Stimulated activated CD4-positive, alpha-beta T cell treated with anti-CD3 and anti-CD28 coated beads, Interleukin-4, amount 100 ng/mL, for 4 hours (primary cell): ENCODE data around the gene TMPRSS7.

Experiments used
- DNase-seq, 2 experiments: peaks; one replicate each; pipeline ENCODE4 v3.0.0-alpha.2; 2020

The TMPRSS7 gene

GRCh38 chr3:112109322-112109721 lies 74.8 kb downstream of the TMPRSS7 start:
- DNase-seq = no peak

GRCh38 chr3:112111785-112112402 lies 77.4 kb downstream of the TMPRSS7 start:
- peak; percentile 25 to 62 for DNase-seq

DNA sequence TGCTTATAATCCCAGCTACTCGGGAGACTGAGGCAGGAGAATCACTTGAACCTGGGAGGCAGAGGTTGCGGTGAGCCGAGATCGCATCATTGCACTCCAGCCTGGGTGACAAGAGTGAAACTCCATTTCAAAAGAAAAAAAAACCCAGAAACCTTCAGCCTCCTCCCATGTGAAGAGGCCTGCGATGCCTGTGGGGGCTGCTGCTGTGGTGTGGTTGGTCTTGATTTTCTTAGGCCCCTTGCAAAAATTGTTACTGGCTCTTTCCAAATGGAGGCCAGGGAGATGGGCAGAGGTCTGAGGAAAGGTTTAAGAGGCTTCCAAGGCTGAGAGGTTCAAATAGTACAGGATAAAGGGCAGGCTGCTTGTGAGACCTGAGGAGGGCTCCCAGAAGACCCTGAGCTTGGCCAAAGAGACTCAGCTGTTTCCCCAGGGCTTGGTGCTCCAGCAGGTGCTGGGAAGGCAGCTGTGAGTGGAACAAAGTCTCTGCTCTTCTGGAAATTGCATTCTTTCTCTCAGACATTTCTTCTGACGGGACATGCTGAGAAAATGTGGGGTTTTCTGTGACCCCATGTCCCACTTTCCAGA lies 80.1 kb downstream of the TMPRSS7 start:
- DNase-seq = no peak

DNA sequence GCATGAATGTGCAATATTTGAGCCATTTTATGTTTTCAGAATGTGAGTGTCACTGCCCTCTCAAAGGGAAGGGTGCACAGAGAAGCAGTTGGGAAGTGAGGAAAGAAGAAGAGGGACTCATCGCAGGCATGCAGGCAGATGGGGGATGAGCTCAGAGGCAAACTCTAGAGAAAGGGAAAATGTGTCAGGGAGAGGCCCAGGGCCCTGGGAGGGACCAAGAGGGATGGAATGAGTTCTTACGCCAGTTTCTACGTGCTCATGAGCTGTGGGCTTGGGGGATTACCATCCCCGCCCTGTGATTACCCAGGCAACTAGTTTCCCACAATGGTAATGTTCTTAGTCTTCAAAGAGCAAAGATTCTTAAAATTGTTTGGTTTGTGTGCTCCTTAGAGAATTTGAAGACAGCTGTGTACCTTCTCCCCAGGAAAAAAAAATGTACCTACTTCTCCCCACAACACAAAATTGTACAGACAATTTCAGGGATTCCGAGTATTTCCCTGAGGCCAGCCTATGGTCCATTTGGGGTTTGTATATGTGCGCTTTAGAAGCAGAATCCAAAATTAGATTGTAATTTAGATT lies 80.7 kb downstream of the TMPRSS7 start:
- no peak for DNase-seq

DNA sequence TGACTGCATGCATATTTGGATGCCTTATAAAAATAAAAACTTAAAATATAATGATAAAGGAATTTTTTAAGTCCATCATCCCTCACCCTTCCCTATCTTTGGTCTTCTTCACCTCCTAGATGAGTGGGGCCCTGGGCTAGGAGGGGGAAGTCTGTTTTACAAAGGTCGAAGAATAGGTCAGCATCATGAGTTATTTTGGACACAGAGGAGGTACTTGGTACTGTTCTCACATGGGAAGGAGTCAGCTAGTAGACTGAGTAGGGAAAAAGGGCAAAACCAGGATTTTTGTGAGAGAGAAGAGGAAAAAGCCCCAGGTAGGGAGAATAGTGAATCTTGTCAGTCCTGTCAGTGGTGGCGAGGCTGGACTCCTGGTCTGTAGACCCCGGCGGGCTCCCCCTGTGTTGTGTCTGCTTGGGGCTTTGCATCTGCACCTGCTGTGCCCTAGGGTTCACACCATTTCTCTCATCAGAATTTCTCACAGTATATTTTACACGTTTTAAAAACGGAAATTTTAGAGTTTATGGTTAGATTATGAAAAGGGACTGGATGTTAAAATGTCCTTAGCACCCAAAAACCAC lies 81.4 kb downstream of the TMPRSS7 start:
- DNase-seq = no peak

DNA sequence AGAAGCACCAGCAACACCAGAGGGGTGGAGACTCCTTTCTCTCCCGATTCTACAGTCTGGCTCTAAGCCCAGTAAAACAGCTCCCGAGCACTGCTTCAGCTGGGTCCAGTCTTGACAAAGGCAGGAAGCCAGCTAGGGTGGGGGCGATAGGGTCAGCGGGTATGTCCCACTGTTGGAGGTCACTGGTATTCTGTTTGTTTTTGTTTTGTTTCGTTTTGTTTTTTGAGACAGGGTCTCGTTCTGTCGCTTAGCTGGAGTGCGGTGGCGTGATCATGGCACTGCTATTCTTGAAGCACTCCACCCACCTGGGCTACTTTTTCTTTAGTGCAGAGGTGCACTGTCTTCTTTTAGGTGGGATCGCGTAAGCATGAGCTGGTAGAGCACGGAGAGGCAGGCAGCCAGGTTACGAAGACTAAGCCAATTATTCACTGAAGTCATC lies 82.2 kb downstream of the TMPRSS7 start:
- DNase-seq = no peak

DNA sequence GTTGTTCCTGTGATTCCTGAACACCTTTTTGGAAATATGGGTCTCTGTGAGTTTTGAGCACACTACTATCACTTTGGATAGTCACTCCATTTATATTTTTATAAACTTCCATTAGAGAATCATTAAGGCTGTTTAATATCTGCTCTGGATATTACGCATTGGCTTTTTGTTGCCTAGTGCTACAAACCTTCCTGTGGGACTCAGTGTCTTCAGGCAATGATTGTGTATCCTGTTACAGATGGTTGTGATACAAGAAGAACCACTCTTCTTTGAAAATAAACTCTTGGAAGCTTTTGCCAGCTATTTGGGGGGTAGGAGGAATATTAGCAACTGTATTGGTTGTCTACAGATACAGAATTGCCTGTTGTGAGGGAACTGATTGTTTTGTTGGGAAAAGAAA lies 82.9 kb downstream of the TMPRSS7 start:
- no peak for DNase-seq

GRCh38 chr3:112117841-112118571 lies 83.5 kb downstream of the TMPRSS7 start:
- no peak for DNase-seq

GRCh38 chr3:112119962-112120836 lies 85.7 kb downstream of the TMPRSS7 start:
- no peak for DNase-seq

- DNase-seq = no peak
Observed at GRCh38 chr3:112121577-112122547, 87.3 kb downstream of the TMPRSS7 start.

- no peak for DNase-seq
Observed at GRCh38 chr3:112122870-112123269, 88.3 kb downstream of the TMPRSS7 start.

- DNase-seq = no peak
Observed at GRCh38 chr3:112123548-112123947, 89.0 kb downstream of the TMPRSS7 start.

GRCh38 chr3:112124907-112125607 lies 90.5 kb downstream of the TMPRSS7 start:
- DNase-seq = no peak

GRCh38 chr3:112126511-112126911 lies 92.0 kb downstream of the TMPRSS7 start:
- DNase-seq = no peak

DNA sequence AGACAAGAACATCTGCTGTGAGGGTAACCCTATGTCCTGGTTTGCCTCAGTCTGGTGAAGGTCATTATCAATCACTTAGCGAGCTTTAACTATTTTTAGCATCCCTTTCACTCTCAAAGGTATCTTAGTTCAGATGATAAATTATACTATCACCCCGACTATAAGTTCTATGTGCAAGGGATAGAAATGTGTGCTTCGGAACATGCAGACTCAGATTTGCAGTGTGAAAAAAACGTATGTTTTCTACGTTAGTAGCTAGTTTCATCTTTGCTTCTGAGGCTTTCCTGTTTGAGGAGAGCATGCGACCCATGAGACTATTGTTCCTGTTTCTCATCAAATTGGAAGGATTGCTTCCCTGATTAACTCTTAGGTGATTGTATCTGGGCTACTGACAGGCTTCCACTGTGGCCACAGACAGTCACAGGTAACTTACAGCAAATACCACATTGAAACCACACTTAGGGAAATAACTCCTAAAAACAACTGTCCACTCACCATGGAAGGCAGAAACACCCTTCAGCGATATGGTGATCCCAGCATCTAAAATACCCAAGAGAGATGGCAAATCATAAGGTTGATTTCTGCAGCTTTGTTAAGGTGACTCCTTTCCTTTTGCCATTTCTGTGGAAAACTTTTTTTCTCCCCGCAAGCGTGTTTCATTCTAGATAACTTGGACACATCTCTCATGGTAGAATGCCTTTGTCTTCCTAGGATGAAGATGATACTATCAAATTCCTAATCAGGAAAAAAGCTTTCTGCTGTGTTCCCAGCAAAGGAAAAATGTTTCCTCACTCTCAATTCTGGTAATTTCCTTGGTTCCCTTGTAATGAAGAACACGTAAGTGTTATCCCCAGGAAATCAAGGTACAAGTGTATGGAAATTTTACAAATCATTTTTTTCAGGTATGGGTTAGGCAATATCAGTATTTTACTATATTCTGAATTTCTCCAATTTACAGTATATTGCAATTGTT lies 93.3 kb downstream of the TMPRSS7 start:
- DNase-seq = no peak

DNA sequence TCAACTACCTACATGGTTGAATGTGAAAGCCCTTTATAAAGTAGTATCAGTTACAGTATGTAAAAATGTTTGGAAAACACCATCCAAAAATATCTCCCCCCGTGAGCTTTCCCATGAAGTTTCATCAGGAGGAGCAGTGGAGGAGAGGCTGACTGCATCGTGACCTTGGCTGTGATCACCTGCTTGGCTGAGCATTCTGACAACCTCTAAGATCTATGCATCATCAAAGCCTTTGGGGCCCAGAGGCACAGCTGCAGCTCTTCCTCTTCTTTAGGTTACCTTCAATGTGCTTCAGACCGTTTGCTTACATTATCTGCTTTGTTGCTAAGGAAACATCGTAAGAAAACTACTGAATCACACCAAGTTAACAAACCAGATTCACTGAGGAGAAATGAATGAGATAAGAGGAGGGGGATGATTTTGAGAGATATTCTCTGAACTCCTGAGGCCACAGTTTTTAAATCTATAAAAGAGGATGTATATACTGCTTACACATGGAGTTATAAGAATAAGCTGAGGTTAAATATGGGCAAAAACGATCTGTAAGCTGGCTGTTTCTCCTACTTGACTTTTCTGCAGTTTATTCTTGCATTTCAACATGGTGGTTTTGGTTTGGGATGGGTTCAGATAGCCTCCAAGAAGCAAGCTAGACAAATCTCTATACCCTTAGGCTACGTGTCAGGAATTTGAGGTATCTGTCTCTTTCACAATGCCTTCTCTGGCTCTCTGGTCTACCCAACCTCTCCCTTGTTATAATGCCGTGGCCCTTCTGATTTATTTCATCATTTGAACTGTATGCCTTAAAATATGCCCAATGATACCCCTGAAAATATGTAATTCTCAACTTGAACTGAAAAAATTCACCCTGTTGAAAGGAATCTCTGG lies 94.5 kb downstream of the TMPRSS7 start:
- peak; percentile 15 to 62 for DNase-seq

DNA sequence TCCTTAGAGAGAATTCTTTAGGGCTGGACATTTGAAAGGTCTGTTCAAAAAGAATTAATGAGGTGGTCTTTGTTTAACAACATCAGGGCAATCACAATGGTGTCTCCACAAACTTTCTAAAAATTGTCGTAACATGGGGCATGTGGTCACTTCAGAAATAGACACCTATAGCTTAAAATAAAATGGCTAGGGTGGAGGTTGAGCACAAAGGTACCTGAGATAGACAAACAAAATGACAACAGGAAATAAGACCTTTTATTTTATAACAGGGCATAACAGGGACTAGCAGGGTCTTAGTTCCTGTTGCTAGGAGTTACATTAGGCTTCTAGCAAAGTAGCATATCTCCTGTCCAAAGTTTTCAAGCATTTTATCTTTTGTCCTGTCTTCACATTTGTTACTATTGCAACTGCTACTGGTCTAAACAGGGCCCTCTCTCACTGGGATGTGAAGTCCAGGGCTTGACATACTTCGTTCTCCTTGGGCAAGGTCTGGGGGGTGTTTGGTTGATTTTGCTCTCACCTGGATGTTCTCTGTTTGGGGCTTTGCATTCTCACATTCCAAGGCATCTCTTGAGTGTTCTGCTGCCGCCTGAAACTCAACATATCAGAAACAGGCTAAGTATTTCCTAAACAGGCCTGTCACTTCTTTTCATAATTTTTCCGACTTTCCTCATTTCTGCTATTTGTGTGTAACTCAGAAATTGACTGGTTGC lies 95.5 kb downstream of the TMPRSS7 start:
- no peak for DNase-seq

- DNase-seq = no peak
Observed at GRCh38 chr3:112130638-112130993, 96.1 kb downstream of the TMPRSS7 start.
